HFFc6 (cell line): ENCODE measurements around the gene UGP2. TPM values are rescaled to one million over a fixed set of nuclear protein-coding genes. Genes with fewer than 3 reads are reported as not detected.

ENCODE experiments used
- DNase-seq: peaks from one replicate; pipeline ENCODE4 v3.0.0-alpha.2; 2018
- H3K27ac Mint-ChIP-seq: 2 replicates; pipeline ENCODE4 v1.8.0; 2020; ENCODE audit warnings: mild to moderate bottlenecking, mixed read lengths
- H3K27me3 Mint-ChIP-seq: 2 replicates; pipeline ENCODE4 v1.8.0; 2021; ENCODE audit warnings: mild to moderate bottlenecking, moderate library complexity, mixed read lengths; ENCODE audit not compliant: insufficient read depth
- H3K36me3 Mint-ChIP-seq: 2 replicates; pipeline ENCODE4 v1.8.0; 2021; ENCODE audit warnings: low read depth, mixed read lengths
- H3K4me1 Mint-ChIP-seq: 2 replicates; pipeline ENCODE4 v1.8.0; 2020; ENCODE audit warnings: low read depth, mixed read lengths
- H3K4me3 Mint-ChIP-seq: 2 replicates; pipeline ENCODE4 v1.8.0; 2020; ENCODE audit warnings: mild to moderate bottlenecking, moderate library complexity, mixed read lengths
- H3K9me3 Mint-ChIP-seq: 2 replicates; pipeline ENCODE4 v1.8.0; 2020; ENCODE audit warnings: mild to moderate bottlenecking, mixed read lengths
- total RNA-seq, 6 experiments: library from RNA; stranded (reverse); fragmentation: NEBNext Ultra II Directional; extraction: Animal tissue kit (Norgen Biotek cat#: 25700); gene quantifications; 2 replicates in 1 of 6; 3 replicates in 5 of 6; pipeline ENCODE4 v1.2.3, GENCODE V29; 2021
- TF ChIP-seq, protein P1 (sequence below): fragments of 200-600 bp; sonication (generic); IDR thresholded peaks from 2 replicates; pipeline ENCODE4 v1.5.0; 2021; ENCODE audit warnings: antibody characterized with exemption, mild to moderate bottlenecking

UGP2 gene
- total RNA-seq, 6 experiments from 2014 or later, result 150 to 199 (median 172) TPM

DNA sequence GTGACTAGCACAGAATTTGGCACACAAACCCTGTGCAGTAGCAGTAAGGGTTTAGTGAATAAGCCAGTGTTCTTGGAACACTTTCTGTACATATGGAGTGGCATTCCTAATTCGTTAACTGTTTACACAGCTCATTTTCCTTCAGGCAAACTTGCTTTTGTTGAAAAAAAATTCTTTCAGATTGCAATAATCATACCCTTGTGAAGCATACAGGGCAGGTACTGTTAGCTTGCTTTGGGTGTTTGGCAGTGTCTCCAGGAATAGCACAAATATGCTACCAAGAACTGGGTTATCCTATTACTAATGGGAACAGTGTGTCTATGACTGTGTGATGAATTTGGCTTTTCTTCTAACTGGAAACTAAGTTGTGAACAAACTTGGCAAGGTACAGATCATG, 33.4 kb downstream of the UGP2 start:
- Mint-ChIP-seq H3K27ac (peak overlapping the region; percentile 67), H3K36me3 (peaks cover 36% of the 10 kb centered on the region), H3K27me3 (peaks cover 4% of the 10 kb centered on the region; the same call in 1 of the 2 replicates), H3K4me3 (peak overlapping the region; percentile 20; the same call in 1 of the 2 replicates), H3K4me1 (peaks cover 65% of the 10 kb centered on the region), H3K9me3 (no peaks in the 10 kb centered on the region)
- TF ChIP-seq, protein P1, sequence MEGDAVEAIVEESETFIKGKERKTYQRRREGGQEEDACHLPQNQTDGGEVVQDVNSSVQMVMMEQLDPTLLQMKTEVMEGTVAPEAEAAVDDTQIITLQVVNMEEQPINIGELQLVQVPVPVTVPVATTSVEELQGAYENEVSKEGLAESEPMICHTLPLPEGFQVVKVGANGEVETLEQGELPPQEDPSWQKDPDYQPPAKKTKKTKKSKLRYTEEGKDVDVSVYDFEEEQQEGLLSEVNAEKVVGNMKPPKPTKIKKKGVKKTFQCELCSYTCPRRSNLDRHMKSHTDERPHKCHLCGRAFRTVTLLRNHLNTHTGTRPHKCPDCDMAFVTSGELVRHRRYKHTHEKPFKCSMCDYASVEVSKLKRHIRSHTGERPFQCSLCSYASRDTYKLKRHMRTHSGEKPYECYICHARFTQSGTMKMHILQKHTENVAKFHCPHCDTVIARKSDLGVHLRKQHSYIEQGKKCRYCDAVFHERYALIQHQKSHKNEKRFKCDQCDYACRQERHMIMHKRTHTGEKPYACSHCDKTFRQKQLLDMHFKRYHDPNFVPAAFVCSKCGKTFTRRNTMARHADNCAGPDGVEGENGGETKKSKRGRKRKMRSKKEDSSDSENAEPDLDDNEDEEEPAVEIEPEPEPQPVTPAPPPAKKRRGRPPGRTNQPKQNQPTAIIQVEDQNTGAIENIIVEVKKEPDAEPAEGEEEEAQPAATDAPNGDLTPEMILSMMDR, result no peak
- peak; percentile 47 for DNase-seq

DNA sequence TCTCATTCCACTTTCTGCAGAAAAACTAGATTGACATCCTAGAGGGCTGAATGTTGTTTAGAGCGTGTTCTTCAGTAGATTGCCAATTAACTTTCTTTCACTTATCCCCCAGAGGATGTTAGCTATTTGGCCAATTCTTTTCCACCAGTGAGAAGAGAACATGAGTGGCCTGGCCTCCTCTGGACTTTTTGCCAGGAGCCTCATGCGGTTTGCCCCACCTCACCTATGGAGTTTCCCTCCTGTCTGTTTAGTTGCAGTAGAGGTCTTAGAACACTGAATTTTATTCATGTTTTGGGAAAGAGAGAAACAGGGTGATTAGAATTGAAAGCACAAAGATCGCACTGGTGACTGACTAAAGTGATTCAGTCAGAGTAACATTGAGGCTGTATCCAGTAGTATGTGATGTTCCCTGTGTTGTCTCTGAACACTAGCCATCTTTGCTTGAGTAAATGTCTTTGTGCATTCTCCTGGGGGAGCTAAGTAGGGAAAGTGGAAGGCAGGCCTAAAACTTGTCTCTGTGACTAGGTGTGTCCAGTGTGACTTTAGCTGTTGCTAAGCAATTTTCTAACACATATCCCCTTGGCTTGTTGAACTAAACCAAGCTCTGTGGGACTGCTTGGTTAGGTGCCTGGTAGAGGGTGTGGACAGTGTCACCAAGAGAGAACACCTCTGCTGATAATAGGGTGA, 34.0 kb downstream of the UGP2 start:
- Mint-ChIP-seq H3K4me3 (peak overlapping the region; percentile 20; the same call in 1 of the 2 replicates), H3K4me1 (peaks cover 59% of the 10 kb centered on the region), H3K36me3 (peaks cover 37% of the 10 kb centered on the region), H3K27me3 (peaks cover 6% of the 10 kb centered on the region; the same call in 1 of the 2 replicates), H3K27ac (peak overlapping the region; percentile 67), H3K9me3 (no peaks in the 10 kb centered on the region)
- TF ChIP-seq, protein P1, result no peak
- no peak for DNase-seq

DNA sequence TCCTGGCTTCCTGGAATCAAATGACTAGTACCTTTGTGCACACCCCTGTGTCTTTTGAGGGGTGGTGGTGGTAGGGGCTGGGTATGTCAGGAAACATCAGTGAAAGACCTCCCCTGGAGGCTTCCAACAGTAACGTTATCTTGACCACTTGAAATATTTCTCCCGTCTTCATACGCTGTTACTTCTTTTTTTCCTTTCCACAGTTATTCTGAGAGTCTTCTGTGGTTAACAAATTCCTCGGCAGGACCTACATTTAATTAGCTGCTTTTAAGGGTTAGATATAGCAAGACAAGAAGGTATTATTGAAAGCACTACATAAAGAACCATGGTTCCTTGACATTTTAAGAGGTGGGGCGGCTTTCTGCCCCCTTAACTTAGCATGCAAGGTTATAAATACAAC, 34.6 kb downstream of the UGP2 start:
- Mint-ChIP-seq H3K27me3 (peaks cover 5% of the 10 kb centered on the region; the same call in 1 of the 2 replicates), H3K4me1 (peaks cover 53% of the 10 kb centered on the region), H3K36me3 (peaks cover 39% of the 10 kb centered on the region), H3K4me3 (no peak overlapping the region), H3K27ac (no peak overlapping the region), H3K9me3 (no peaks in the 10 kb centered on the region)
- TF ChIP-seq, protein P1, result no peak
- no peak for DNase-seq

DNA sequence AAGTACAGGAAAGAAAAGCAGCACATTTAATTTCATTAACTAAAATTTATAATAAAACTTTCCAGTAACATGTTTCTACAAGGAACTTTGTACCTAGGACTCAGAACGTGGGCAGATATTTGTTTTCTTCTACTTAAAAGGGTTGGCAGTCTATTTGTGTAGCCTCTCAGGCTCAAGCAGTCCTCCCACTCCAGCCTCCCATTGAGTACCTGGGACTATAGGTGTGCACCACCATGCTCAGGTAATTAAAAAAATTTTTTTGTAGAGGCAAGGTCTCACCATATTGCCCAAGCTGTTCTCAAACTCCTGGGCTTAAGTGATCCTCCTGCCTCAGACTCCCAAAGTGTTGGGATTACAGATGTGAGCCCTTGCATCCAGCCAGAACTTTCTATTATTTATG, 36.8 kb downstream of the UGP2 start:
- Mint-ChIP-seq H3K9me3 (no peaks in the 10 kb centered on the region), H3K4me1 (peaks cover 31% of the 10 kb centered on the region)

DNA sequence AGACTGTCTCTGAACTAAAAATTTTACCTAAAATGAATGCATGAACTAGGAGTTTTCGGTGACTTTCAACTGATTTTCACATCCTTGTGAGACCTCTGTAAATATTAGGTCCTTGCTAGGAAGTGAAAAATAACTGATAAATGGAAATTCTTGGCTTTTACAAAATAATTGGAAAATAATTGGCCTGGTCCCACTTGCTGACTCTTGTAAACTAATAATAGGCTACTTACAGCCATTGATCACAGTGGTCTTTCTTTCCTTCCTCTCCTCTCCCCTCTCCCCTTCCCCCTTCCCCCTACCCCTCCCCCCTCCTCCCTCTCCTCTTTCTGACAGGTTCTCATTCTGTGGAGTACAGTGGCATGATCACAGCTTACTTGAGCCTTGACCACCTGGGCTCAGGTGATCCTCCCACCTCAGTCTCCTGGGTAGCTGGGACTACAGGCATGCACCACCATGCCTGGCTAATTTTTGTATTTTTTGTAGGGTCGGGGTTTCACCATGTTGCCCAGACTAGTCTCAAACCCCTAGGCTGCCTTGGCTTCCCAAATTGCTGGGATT, 38.3 kb downstream of the UGP2 start:
- H3K27me3 Mint-ChIP-seq, result peaks cover 2% of the 10 kb centered on the region; the same call in 1 of the 2 replicates
- no peaks in the 10 kb centered on the region for H3K9me3 Mint-ChIP-seq
- H3K36me3 Mint-ChIP-seq, result peaks cover 30% of the 10 kb centered on the region

More for the DNA sequence above, 36.8 kb downstream of the UGP2 start:
- H3K36me3 Mint-ChIP-seq, result peaks cover 33% of the 10 kb centered on the region
- H3K27me3 Mint-ChIP-seq, result peaks cover 5% of the 10 kb centered on the region; the same call in 1 of the 2 replicates
- H3K4me3 Mint-ChIP-seq, result no peak overlapping the region
- no peak for DNase-seq
- TF ChIP-seq, protein P1, result no peak
- no peak overlapping the region for H3K27ac Mint-ChIP-seq

More for the DNA sequence above, 38.3 kb downstream of the UGP2 start:
- TF ChIP-seq, protein P1, result no peak
- Mint-ChIP-seq H3K4me3 (no peak overlapping the region), H3K27ac (no peak overlapping the region), H3K4me1 (peaks cover 17% of the 10 kb centered on the region)
- no peak for DNase-seq
